ENCODE measurements around the gene DGKE. TPM values are rescaled to one million over a fixed set of nuclear protein-coding genes. Genes with fewer than 3 reads are reported as not detected.

DGKE gene
- total and polyA plus RNA-seq, 2 of the 13 experiments (the other 11 are each of a cell fraction or from before 2014, with no cell fraction given) = 3.2 to 5.3 TPM

- Histone ChIP-seq H3K9me3 (ENCODE audit: low read length) (no peaks in the 10 kb centered on the region), H3K4me3 (replicated peaks in 1 of 3; ENCODE audit: insufficient read depth in 1 of 3, low read depth in 2 of 3, low read length in 3 of 3) (no peak overlapping the region), H3K4me1 (ENCODE audit: insufficient read depth, low read length) (peaks cover 13% of the 10 kb centered on the region), H4K20me1 (ENCODE audit: insufficient read depth, low read length) (peaks cover 6% of the 10 kb centered on the region; the same call in 1 of the 2 replicates), H3K36me3 (replicated peaks in 1 of 2; ENCODE audit: control insufficient read depth in 1 of 2, insufficient read depth in 2 of 2, low read length in 2 of 2) (peaks cover 55 to 94% of the 10 kb centered on the region in 2 experiments), H3K27me3 (ENCODE audit: control insufficient read depth in 1 of 2, insufficient read depth in 2 of 2, low read length in 2 of 2) (no peaks in the 10 kb centered on the region), H3K4me2 (ENCODE audit: low read depth, low read length) (no peak overlapping the region), H3K27ac (ENCODE audit: extremely low read length, insufficient read depth, low read length) (no peak overlapping the region), H3K79me2 (ENCODE audit: insufficient read depth, low read length) (no peaks in the 10 kb centered on the region), H3K9ac (ENCODE audit: insufficient read depth, low read depth, low read length) (no peak overlapping the region), H2AFZ (ENCODE audit: low read length) (no peak overlapping the region)
- in situ Hi-C loops (cut with HindIII; ENCODE audit: extremely low pct_ligation_motif_present, low pct_unique_long_range_greater_than_20kb) = no loop called here
- peak; percentile 76 to 91 for TF ChIP-seq MAFK (conservative IDR thresholded peaks at IDR 0.05 in 1 of 2, IDR thresholded peaks at IDR 0.05 in 1 of 2; ENCODE audit: low read length in 2 of 2)
- TF ChIP-seq ZNF281 (CRISPR knock-in tag; IDR thresholded peaks at IDR 0.05; ENCODE audit: borderline replicate concordance) = no peak
- peak; percentile 91 for TF ChIP-seq MAFF (IDR thresholded peaks at IDR 0.05; ENCODE audit: low read depth, low read length)
- 98% methylated on average over 14 of the region's 14 CpGs for WGBS (ENCODE audit: low lambda C conversion rate)
- CTCF ChIA-PET (ENCODE audit: low intra/inter-chr PET ratio, low total read pairs) = no interaction called here
- no TSS peak for BruUV-seq (replicated peaks)
- intact Hi-C loops (cut with micrococcal nuclease; ENCODE audit: unreplicated experiment) = loop anchor here (10.0 kb wide), 1 partner anchor 47 kb away; no protein-coding TSS in a partner anchor
- POLR2A ChIA-PET = interaction anchor here (1.0 kb wide), 1 partner anchor 16 kb away, joined by 5 read pairs; the partner anchor contains the start of gene TRIM25
- no peak for ATAC-seq
- no peak for DNase-seq (ENCODE audit: low spot score)
- no peak for FAIRE-seq
Measured at GRCh38 chr17:56897646-56898424, 63.9 kb downstream of the DGKE start.

Measured in HepG2 (cell line).